Neural cell (in vitro differentiated cells): ENCODE results near the gene F7. TPM values are rescaled to one million over a fixed set of nuclear protein-coding genes. Genes with fewer than 3 reads are reported as not detected.
"Not testable (repeated sequence)": the region's sequence is repeated elsewhere in the genome, so short reads cannot be mapped to it uniquely, and the experiment has no call there.

Source experiments
- H2AFZ ChIP-seq: fragments of 200-600, 300-800 bp; sonication (generic), shearing (Covaris generic); 2 replicates; pipeline ENCODE4 v1.6.0; 2014; ENCODE audit warnings: low read depth, mild to moderate bottlenecking, antibody characterized with exemption, low read length, moderate library complexity
- H3F3A ChIP-seq: fragments of 200-600 bp; shearing (Covaris generic); 2 replicates; pipeline ENCODE4 v1.6.1; 2016; ENCODE audit warnings: mild to moderate bottlenecking, moderate library complexity, mixed read lengths, antibody characterized with exemption, low read length; ENCODE audit not compliant: insufficient read depth, poor library complexity, severe bottlenecking
- H3K27ac ChIP-seq: fragments of 200-600, 300-800 bp; sonication (generic), shearing (Covaris generic); 2 replicates; pipeline ENCODE4 v1.5.1; 2014; ENCODE audit warnings: mild to moderate bottlenecking, low read length, moderate library complexity
- H3K27me3 ChIP-seq: fragments of 300-800, 200-600 bp; sonication (generic), shearing (Covaris generic); 2 replicates; pipeline ENCODE4 v1.6.0; 2014; ENCODE audit warnings: mild to moderate bottlenecking, low read depth, low read length, moderate library complexity; ENCODE audit not compliant: insufficient read depth
- H3K36me3 ChIP-seq: fragments of 300-800, 200-600 bp; sonication (generic), shearing (Covaris generic); 2 replicates; pipeline ENCODE4 v1.5.1; 2014; ENCODE audit warnings: mild to moderate bottlenecking, antibody characterized with exemption, low read length, moderate library complexity; ENCODE audit not compliant: insufficient read depth
- H3K4me2 ChIP-seq: fragments of 300-800, 200-600 bp; sonication (generic), shearing (Covaris generic); 2 replicates; pipeline ENCODE4 v1.6.0; 2014; ENCODE audit warnings: mild to moderate bottlenecking, low read length
- H3K4me3 ChIP-seq: fragments of 300-800, 200-600 bp; sonication (generic), shearing (Covaris generic); 2 replicates; pipeline ENCODE4 v1.5.1; 2014; ENCODE audit warnings: mild to moderate bottlenecking, low read length, moderate library complexity
- H3K79me2 ChIP-seq: fragments of 200-600 bp; shearing (Covaris generic); replicated peaks from 2 replicates; pipeline ENCODE4 v1.6.0; 2014; ENCODE audit warnings: mild to moderate bottlenecking, low read length, moderate library complexity; ENCODE audit not compliant: insufficient read depth
- H3K9ac ChIP-seq: fragments of 300-800, 200-600 bp; sonication (generic), shearing (Covaris generic); 2 replicates; pipeline ENCODE4 v1.6.1; 2016; ENCODE audit warnings: mild to moderate bottlenecking, low read length, mixed read lengths
- H3K9me2 ChIP-seq: fragments of 200-600 bp; shearing (Covaris generic); 2 replicates; pipeline ENCODE4 v1.6.1; 2016; ENCODE audit warnings: mild to moderate bottlenecking, low read length, mixed read lengths; ENCODE audit not compliant: insufficient read depth
- H3K9me3 ChIP-seq: fragments of 200-600, 300-800 bp; sonication (generic), shearing (Covaris generic); 2 replicates; pipeline ENCODE4 v1.6.1; 2016; ENCODE audit warnings: mild to moderate bottlenecking, mixed run types, low read length, moderate library complexity, mixed read lengths
- H4K20me1 ChIP-seq: fragments of 200-600 bp; shearing (Covaris generic); 2 replicates; pipeline ENCODE4 v1.6.1; 2016; ENCODE audit warnings: mild to moderate bottlenecking, mixed run types; ENCODE audit not compliant: insufficient read depth
- EP300 ChIP-seq: fragments of 450-650 bp; conservative IDR thresholded peaks from 2 replicates; pipeline ENCODE4 v1.6.1; 2014; ENCODE audit warnings: antibody characterized with exemption, mild to moderate bottlenecking, moderate library complexity; ENCODE audit not compliant: poor library complexity, severe bottlenecking
- EZH2 ChIP-seq: fragments of 200-600, 300-800 bp; shearing (Covaris generic), sonication (generic); IDR thresholded peaks from 2 replicates; pipeline ENCODE4 v1.6.1; 2014; ENCODE audit warnings: antibody characterized with exemption, low read length, borderline replicate concordance, mild to moderate bottlenecking; ENCODE audit not compliant: insufficient read depth, poor library complexity, severe bottlenecking
- MXI1 ChIP-seq: fragments of 450-650 bp; conservative IDR thresholded peaks from 2 replicates; pipeline ENCODE4 v1.6.1; 2014; ENCODE audit warnings: antibody characterized with exemption, mild to moderate bottlenecking; ENCODE audit not compliant: poor library complexity, severe bottlenecking
- POLR2AphosphoS5 ChIP-seq: IDR thresholded peaks from 2 replicates; pipeline ENCODE4 v1.6.1; 2012
- RAD21 ChIP-seq: fragments of 450-650 bp; conservative IDR thresholded peaks from 2 replicates; pipeline ENCODE4 v1.6.1; 2014; ENCODE audit warnings: antibody characterized with exemption, mild to moderate bottlenecking, moderate library complexity
- SMC3 ChIP-seq: fragments of 450-650 bp; conservative IDR thresholded peaks from 2 replicates; pipeline ENCODE4 v1.6.1; 2014; ENCODE audit warnings: antibody characterized with exemption, mild to moderate bottlenecking, moderate library complexity; ENCODE audit not compliant: poor library complexity
- TAF1 ChIP-seq: IDR thresholded peaks from 2 replicates; pipeline ENCODE4 v1.6.1; 2012; ENCODE audit warnings: low read depth
- polyA plus RNA-seq: library from polyadenylated mRNA; depleted of rRNA; stranded (reverse); fragments of >200 nt; gene quantifications from 2 replicates; pipeline ENCODE4 v1.2.3, GENCODE V29; 2014
- TF ChIP-seq, protein P1 (sequence below): fragments of 450-650 bp; IDR thresholded peaks from 2 replicates; pipeline ENCODE4 v1.5.1; 2014; ENCODE audit warnings: antibody characterized with exemption, mild to moderate bottlenecking, moderate library complexity; ENCODE audit not compliant: poor library complexity, severe bottlenecking
- TF ChIP-seq, protein P2 (sequence below): IDR thresholded peaks from 2 replicates; pipeline ENCODE4 v1.6.1; 2012; ENCODE audit warnings: borderline replicate concordance

F7 gene
- polyA plus RNA-seq, 1 donor from 2014 or later: 0.32 TPM

DNA sequence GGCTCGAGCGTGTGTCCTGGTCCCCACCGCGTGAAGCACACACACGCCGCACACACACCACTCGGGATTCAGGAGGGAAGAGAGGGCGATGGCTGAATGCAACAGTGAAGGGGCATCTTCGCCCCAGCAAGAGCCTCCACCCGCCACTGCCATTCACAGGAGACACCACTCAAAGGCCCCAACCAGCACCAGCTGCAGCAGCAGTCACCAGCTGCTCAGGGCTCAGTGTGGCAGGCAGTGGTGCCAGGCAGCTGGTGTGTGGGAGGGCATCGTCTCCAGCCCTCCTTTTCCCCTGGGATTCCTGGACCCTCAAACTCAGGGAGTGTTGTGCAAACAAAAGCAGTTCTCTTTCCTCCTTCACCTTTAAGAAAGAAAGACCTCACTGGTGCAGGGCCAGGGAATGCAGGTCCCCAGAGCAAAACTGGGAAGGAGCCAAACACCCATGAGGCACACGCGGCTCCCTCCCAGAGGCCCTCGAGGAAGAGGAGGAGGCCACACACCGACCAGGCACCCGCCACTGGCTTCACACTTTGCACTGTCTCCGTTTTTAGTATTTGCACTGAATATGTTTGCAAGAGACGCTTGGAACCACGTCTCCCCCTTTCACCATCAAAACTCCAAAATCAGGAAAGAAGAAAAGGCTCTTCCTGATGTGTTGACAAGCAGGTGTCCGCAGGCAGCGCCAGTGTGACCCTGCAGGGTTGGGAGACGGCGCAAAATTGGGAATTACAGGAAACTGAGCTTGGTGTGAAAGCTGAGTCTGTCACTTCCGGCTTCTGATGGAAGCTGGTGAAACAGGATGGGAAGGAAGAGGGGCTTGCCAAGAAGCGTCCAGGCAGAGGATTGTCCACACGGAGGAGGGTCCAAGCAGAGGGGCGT is 26.4 kb upstream of the F7 start:
- H3K27ac ChIP-seq: no peak overlapping the region
- no peak overlapping the region for H2AFZ ChIP-seq
- no peaks in the 10 kb centered on the region for H4K20me1 ChIP-seq
- no peaks in the 10 kb centered on the region for H3K9me3 ChIP-seq
- H3K36me3 ChIP-seq: peaks cover 5% of the 10 kb centered on the region
- no peak overlapping the region for H3K4me2 ChIP-seq
- H3F3A ChIP-seq: no peaks in the 10 kb centered on the region
- H3K9me2 ChIP-seq: no peaks in the 10 kb centered on the region
- TF ChIP-seq SMC3 (no peak), POLR2AphosphoS5 (no peak), RAD21 (no peak), EZH2 (no peak), TAF1 (no peak), EP300 (no peak), MXI1 (no peak)
- TF ChIP-seq, protein P1, sequence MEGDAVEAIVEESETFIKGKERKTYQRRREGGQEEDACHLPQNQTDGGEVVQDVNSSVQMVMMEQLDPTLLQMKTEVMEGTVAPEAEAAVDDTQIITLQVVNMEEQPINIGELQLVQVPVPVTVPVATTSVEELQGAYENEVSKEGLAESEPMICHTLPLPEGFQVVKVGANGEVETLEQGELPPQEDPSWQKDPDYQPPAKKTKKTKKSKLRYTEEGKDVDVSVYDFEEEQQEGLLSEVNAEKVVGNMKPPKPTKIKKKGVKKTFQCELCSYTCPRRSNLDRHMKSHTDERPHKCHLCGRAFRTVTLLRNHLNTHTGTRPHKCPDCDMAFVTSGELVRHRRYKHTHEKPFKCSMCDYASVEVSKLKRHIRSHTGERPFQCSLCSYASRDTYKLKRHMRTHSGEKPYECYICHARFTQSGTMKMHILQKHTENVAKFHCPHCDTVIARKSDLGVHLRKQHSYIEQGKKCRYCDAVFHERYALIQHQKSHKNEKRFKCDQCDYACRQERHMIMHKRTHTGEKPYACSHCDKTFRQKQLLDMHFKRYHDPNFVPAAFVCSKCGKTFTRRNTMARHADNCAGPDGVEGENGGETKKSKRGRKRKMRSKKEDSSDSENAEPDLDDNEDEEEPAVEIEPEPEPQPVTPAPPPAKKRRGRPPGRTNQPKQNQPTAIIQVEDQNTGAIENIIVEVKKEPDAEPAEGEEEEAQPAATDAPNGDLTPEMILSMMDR: no peak
- TF ChIP-seq, protein P2, sequence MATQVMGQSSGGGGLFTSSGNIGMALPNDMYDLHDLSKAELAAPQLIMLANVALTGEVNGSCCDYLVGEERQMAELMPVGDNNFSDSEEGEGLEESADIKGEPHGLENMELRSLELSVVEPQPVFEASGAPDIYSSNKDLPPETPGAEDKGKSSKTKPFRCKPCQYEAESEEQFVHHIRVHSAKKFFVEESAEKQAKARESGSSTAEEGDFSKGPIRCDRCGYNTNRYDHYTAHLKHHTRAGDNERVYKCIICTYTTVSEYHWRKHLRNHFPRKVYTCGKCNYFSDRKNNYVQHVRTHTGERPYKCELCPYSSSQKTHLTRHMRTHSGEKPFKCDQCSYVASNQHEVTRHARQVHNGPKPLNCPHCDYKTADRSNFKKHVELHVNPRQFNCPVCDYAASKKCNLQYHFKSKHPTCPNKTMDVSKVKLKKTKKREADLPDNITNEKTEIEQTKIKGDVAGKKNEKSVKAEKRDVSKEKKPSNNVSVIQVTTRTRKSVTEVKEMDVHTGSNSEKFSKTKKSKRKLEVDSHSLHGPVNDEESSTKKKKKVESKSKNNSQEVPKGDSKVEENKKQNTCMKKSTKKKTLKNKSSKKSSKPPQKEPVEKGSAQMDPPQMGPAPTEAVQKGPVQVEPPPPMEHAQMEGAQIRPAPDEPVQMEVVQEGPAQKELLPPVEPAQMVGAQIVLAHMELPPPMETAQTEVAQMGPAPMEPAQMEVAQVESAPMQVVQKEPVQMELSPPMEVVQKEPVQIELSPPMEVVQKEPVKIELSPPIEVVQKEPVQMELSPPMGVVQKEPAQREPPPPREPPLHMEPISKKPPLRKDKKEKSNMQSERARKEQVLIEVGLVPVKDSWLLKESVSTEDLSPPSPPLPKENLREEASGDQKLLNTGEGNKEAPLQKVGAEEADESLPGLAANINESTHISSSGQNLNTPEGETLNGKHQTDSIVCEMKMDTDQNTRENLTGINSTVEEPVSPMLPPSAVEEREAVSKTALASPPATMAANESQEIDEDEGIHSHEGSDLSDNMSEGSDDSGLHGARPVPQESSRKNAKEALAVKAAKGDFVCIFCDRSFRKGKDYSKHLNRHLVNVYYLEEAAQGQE: no peak
- no peak overlapping the region for H3K4me3 ChIP-seq
- H3K27me3 ChIP-seq: no peaks in the 10 kb centered on the region
- no peak overlapping the region for H3K9ac ChIP-seq
- H3K79me2 ChIP-seq: no peaks in the 10 kb centered on the region

DNA sequence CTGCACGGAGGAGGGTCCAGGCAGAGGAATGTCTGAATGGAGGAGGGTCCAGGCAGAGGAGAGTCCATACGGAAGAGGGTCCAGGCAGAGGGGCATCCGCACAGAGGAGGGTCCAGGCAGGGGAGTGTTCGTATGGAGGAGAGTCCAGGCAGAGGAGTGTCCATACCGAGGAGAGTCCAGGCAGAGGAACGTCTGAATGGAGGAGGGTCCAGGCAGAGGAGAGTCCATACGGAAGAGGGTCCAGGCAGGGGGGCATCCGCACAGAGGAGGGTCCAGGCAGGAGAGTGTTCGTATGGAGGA is 25.9 kb upstream of the F7 start:
- H3K36me3 ChIP-seq, H3K27ac ChIP-seq, H3K4me2 ChIP-seq, H3K9me2 ChIP-seq, H3K79me2 ChIP-seq, H3K27me3 ChIP-seq, H3F3A ChIP-seq, H4K20me1 ChIP-seq, H3K9me3 ChIP-seq, H2AFZ ChIP-seq, H3K4me3 ChIP-seq, H3K9ac ChIP-seq: not testable (repeated sequence)
